ENCODE measurements around the gene COG4.

GRCh38 chr16:70490261-70490660 lies 33.1 kb downstream of the COG4 start:
- TF ChIP-seq CTCF (conservative IDR thresholded peaks at IDR 0.05; ENCODE audit: low read depth, low read length) (no peak), EZH2phosphoT487 (IDR thresholded peaks at IDR 0.05; ENCODE audit: borderline replicate concordance, low read length) (no peak), EZH2 (IDR thresholded peaks at IDR 0.05; ENCODE audit: low read length, unreplicated experiment) (no peak)
